HG03108 (cell line): ENCODE results near the gene A3GALT2.

Source experiments
- ATAC-seq: cut with Tn5 transposase; IDR thresholded peaks from one replicate; pipeline ENCODE4 v1.9.1; 2021; ENCODE audit warnings: moderate library complexity; ENCODE audit not compliant: unreplicated experiment

Gene A3GALT2

DNA sequence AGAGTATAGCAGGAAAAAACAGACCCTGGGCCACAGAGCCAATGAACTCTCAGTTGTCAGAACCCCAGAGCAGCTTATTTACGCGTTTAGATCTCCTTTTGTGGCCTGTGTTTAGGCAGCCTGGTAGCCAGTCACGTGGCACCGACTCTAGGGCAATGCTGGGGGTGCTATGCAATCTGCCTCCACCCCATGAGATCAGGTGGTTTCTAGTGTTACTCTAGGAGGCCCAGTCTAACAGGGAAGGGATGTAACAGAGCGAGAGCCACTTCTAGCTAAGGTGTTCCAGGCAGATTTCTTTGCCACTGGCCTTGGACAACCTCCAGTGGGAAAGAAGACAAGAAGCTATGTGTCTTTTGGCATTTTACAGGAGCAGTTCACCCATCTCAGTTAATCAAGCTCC lies 12.0 kb upstream of the A3GALT2 start:
- ATAC-seq, result no peak

- ATAC-seq, result no peak
Observed at GRCh38 chr1:33332357-33332789, 11.5 kb upstream of the A3GALT2 start.

- no peak for ATAC-seq
Observed at GRCh38 chr1:33331444-33332356, 10.8 kb upstream of the A3GALT2 start.

DNA sequence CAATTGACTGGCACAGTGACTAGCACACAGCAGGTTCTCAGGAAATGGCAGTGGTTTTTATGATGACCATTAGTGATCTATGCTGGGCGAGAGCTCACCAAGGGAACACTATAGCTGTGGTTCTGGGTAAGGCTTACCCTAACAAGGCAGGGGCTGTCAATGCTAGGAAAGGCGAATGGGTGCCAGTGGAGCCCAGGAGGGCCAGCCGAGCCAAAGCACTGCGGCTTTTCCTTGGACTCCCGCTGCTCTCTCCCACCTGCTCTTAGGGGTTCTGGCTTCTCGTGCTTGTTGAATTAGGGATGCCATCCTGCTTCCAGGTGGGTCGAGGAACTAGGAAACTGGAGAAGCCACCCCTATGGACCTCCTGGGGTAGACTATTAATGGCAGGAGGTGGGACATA lies 10.0 kb upstream of the A3GALT2 start:
- no peak for ATAC-seq

- no peak for ATAC-seq
Observed at GRCh38 chr1:33330361-33330890, 9.5 kb upstream of the A3GALT2 start.

DNA sequence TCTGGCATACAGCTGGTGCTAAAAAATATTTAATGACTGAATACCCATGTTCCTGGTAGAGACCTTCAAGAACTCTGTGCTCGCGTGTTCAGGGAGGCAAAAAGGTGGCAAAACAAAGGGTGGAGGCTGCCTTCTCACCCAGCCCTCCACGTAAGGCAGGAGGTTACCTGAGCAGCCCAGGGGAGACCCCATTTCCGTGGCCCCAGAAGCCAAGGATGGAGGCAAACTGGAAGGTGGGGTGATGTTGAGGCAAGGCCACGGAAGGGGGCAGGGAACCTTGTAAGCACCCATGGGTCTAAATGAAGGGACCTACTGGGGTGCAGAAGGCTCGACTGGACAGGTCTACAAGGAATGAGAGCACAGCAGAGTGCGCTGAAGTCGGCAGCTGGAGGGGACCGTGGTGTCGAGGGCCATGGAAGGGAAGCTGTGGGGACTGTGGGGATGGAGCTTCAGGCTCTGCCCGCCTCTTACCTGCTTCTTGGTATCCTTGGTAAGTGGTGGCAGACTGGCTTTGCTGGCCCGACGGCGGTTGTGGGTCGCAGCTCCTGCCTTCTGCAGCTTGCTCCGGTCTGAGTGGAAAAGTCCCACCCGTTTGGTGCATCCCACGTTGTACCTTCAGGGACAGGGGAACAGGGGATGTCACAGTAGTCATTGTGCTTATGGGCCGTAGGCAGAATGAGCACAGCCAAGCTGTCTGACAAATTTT lies 8.9 kb upstream of the A3GALT2 start:
- ATAC-seq, result no peak

DNA sequence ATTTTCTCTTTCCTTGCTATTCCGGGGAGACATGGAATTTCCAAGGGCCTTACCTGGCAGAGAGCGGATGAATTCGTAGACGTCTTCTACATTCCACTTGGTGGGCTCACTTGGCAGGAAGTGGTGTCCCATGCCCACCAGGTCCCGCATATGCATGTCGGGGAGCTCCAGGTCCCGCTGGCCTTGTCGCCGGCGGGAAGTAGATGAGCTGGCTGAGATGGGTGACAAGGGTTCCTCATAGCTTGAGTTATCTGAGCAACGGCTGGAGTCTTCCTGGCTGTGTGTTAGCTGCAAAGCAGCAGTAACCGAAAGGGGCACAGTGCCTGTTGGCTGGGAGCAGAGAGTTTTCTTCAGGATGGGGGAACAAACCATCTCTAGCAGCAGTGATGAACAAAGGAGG lies 7.9 kb upstream of the A3GALT2 start:
- no peak for ATAC-seq

GRCh38 chr1:33327587-33328325 lies 6.9 kb upstream of the A3GALT2 start:
- ATAC-seq, result no peak

DNA sequence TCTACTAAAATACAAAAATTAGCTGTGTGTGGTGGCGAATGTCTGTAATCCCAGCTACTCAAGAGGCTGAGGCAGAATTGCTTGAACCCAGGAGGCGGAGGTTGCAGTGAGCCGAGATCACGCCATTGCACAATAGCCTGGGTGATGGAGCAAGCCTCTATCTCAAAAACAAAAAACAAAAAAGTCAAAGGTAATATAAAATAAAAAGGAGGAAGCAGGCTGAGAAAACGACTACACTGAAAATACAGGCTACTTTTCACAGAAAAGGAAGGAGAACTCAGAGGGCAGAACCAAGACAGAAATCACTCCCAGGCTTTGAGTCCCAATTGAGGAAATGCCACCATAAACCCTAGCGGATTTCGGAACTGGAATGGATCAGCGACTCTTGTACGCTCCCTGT lies 5.9 kb upstream of the A3GALT2 start:
- no peak for ATAC-seq

GRCh38 chr1:33324677-33325575 lies 4.0 kb upstream of the A3GALT2 start:
- no peak for ATAC-seq

DNA sequence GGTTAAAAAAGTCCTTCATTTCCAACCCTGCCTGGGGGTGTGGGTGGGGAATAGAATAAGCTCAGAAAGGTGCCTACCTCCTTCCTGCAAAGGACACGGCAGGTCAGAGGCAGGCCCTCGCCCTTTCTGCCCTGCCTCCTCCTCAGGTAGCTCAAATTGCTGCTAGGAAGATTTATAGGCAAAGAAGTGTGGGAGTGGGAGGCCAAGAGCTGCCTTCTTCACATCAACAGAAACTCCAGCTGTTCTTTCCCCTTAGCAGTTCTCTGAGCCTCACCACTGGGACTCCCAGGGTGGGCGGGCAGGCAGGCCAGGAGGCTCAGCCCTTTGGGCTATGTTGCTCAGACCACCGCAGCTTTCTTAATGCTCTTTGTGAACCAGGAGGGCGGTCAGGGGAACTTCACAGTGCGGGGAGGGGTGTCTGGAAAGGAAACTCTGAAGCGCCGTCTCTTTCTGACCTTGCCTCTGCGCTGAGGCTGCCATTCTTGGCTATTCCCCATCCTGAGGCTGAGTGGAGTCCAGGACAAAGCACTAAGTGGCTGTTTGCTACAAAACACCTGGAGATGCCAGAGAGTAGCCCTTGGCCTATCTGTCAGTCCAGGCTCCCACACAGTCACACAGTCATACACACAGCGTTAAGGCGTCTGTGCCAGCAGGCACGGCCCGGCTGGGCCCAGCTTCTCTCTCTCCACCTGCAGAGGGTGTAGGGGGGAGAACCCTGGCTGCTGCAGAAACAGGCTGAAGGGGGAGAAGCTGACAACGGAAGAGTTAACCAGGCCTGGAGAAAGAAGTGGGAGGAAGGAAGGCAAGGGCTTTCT lies 3.0 kb upstream of the A3GALT2 start:
- ATAC-seq, result no peak

GRCh38 chr1:33322870-33323585 lies 2.1 kb upstream of the A3GALT2 start:
- ATAC-seq, result no peak

- ATAC-seq, result no peak
Observed at GRCh38 chr1:33322109-33322508, 1.2 kb upstream of the A3GALT2 start.

- ATAC-seq, result no peak
Observed at GRCh38 chr1:33321178-33321577, 280 bp upstream of the A3GALT2 start.

DNA sequence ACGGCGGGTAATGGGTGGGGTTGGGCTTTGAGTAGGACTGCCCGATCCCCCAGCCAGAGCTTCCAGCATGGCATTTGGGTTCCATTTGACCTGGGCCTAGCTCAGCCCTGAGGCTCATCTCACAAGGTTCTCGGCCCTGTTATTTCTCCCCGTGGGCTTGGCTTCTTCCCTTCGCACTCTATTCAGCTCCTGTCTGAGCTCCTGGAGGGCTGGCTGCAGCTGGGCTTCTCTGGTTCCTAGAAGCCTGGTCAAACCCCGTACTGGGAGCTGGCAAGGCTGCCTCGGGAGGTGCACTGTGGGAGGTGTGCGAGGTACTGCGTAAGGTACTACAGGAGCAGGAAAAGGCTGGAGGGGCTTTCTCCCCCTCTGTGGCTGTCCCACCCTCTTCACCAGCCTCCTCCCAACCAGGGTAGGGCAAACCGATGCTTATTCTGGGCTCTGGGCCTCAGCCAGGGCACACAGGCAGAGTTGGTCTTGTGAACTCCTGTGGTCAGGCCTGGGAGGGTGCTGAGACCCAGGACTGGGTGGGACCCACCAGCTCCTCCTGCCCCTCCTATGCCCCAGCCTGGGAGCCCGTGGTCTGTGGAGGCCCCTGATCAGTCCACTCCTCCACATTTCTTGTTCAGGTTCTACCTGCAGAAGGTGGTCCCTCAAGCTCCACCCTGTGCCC lies 814 bp downstream of the A3GALT2 start:
- ATAC-seq, result no peak

- ATAC-seq, result no peak
Observed at GRCh38 chr1:33319186-33319948, 1.5 kb downstream of the A3GALT2 start.

DNA sequence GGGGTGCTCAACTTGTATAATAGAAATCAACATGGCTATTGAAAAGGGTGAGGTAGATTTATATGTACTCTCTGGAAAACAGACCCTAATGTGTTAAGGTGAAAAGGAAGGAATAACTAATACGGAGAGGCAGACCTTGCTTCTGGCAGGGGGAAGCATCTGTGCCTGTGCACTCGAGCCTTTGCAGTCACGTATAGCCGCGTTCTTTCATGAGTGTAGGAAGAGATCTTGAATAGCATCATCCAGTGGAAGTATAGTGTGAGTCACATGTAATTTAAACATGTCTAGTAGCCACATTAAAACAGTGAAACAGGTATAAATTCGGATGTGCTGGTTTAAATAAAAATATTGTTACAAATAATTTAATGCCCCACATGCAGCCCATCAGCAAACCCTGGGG lies 3.0 kb downstream of the A3GALT2 start:
- no peak for ATAC-seq
